Measurements from ENCODE around the gene F7. TPM values are rescaled to one million over a fixed set of nuclear protein-coding genes. Genes with fewer than 3 reads are reported as not detected.

Gene F7
- total and polyA plus RNA-seq, 2 donors (not counting 1 experiment from before 2014, with no cell fraction given): not detected

DNA sequence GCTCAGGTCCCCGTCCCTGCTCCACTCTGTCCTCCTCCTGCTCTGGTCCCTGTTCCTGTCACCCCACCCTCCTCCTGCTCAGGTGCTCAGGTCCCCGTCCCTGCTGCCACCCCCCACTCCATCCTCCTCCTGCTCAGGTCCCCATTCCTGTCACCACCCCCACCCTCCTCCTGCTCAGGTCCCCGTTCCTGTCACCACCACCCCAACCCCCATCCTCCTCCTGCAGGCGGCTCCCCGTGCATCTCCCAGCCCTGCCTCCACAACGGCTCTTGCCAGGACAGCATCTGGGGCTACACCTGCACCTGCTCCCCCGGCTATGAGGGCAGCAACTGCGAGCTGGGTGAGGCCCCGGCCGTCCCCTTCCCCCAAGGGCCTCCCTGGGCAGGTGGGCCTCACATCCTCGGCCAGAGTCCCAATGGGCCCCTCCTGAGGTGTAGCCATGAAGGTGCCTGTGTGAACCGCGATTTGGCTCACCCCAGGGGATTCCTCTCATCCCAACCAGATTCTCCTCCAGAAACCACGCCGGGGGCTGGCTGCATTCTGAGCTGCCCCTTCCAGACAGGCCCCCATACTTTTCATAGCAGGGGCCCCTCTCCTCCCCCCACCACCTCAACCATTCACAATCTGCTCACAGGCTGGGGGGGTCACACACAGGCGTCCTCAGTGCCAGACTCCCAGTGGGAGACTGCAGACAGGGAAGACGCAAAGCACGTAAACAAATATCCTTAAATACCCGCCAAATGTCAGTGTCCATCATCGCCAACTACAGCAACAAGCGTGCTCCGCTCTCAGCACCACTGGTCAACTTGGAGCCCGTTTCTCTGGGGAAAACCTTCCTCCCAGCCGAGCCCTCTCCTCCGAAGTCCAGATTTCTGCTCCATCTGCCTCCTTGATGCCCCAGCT, 57.4 kb downstream of the F7 start:
- Histone ChIP-seq H3K36me3 (ENCODE audit: control insufficient read depth, insufficient read depth, low read length) (no peaks in the 10 kb centered on the region), H3K79me2 (ENCODE audit: control insufficient read depth, insufficient read depth, low read length) (no peaks in the 10 kb centered on the region), H3K4me3 (replicated peaks in 1 of 4; ENCODE audit: control extremely low read depth in 1 of 4, insufficient read depth in 1 of 4, low read depth in 3 of 4, low read length in 4 of 4) (no peak overlapping the region), H3K9me3 (ENCODE audit: control insufficient read depth, insufficient read depth, low read depth, low read length) (no peaks in the 10 kb centered on the region), H3K4me1 (ENCODE audit: control insufficient read depth, extremely low read depth, insufficient read depth, low read length) (peaks cover 2% of the 10 kb centered on the region), H3K4me2 (ENCODE audit: extremely low read depth, insufficient read depth, low read length) (peak overlapping the region; percentile 15), H4K20me1 (ENCODE audit: control insufficient read depth, extremely low read depth, insufficient read depth, low read length) (no peaks in the 10 kb centered on the region), H3K27ac (ENCODE audit: insufficient read depth, low read length) (no peak overlapping the region), H2AFZ (ENCODE audit: low read length) (no peak overlapping the region), H3K9ac (ENCODE audit: insufficient read depth, low read length) (no peak overlapping the region), H3K27me3 (ENCODE audit: control insufficient read depth, insufficient read depth, low read length) (no peaks in the 10 kb centered on the region)
- TF ChIP-seq EZH2 (IDR thresholded peaks at IDR 0.05; ENCODE audit: low read length, missing control alignments) (no peak), CTCF (conservative IDR thresholded peaks at IDR 0.05 in 1 of 2, IDR thresholded peaks at IDR 0.05 in 1 of 2; ENCODE audit: low read depth in 1 of 2, low read length in 2 of 2) (no peak)
- no peak for DNase-seq (ENCODE audit: low read depth in 2 of 2)

- H3K4me1 ChIP-seq (ENCODE audit: control insufficient read depth, extremely low read depth, insufficient read depth, low read length): peaks cover 2% of the 10 kb centered on the region
- no peaks in the 10 kb centered on the region for H4K20me1 ChIP-seq (ENCODE audit: control insufficient read depth, extremely low read depth, insufficient read depth, low read length)
- H3K4me3 ChIP-seq (replicated peaks in 1 of 4; ENCODE audit: control extremely low read depth in 1 of 4, insufficient read depth in 1 of 4, low read depth in 3 of 4, low read length in 4 of 4): no peak overlapping the region
- H3K36me3 ChIP-seq (ENCODE audit: control insufficient read depth, insufficient read depth, low read length): peaks cover 2% of the 10 kb centered on the region
- TF ChIP-seq CTCF (conservative IDR thresholded peaks at IDR 0.05 in 1 of 2, IDR thresholded peaks at IDR 0.05 in 1 of 2; ENCODE audit: low read depth in 1 of 2, low read length in 2 of 2) (no peak), EZH2 (IDR thresholded peaks at IDR 0.05; ENCODE audit: low read length, missing control alignments) (no peak)
- no peak overlapping the region for H3K4me2 ChIP-seq (ENCODE audit: extremely low read depth, insufficient read depth, low read length)
- no peaks in the 10 kb centered on the region for H3K27me3 ChIP-seq (ENCODE audit: control insufficient read depth, insufficient read depth, low read length)
- no peak overlapping the region for H3K9ac ChIP-seq (ENCODE audit: insufficient read depth, low read length)
- H3K27ac ChIP-seq (ENCODE audit: insufficient read depth, low read length): no peak overlapping the region
- no peak for DNase-seq (ENCODE audit: low read depth in 2 of 2)
- H3K79me2 ChIP-seq (ENCODE audit: control insufficient read depth, insufficient read depth, low read length): no peaks in the 10 kb centered on the region
- H3K9me3 ChIP-seq (ENCODE audit: control insufficient read depth, insufficient read depth, low read depth, low read length): no peaks in the 10 kb centered on the region
- no peak overlapping the region for H2AFZ ChIP-seq (ENCODE audit: low read length)
Observed at GRCh38 chr13:113164492-113164891, 58.9 kb downstream of the F7 start.

DNA sequence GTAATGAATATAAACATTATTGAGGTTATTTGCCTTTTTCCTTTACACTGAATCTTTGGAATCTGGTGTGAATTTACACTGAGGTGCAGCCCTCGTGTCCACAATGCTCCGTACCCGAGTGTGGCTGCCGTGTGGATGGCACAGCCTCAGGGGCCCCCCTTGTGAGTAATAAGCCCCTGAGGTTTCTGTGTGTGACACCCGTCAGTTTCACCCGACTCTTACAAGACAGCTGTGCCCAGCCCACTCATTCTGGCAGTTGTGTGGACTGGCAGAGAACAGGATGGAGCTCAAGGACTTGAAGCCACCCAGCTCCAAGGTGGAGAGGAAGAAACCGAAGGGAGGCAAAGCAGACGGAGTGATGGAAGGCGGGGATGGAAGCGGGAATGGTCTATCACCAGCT, 60.7 kb downstream of the F7 start:
- TF ChIP-seq EZH2 (IDR thresholded peaks at IDR 0.05; ENCODE audit: low read length, missing control alignments): no peak
- TF ChIP-seq CTCF (conservative IDR thresholded peaks at IDR 0.05 in 1 of 2, IDR thresholded peaks at IDR 0.05 in 1 of 2; ENCODE audit: low read depth in 1 of 2, low read length in 2 of 2): no peak

More for the DNA sequence above, 60.7 kb downstream of the F7 start:
- Histone ChIP-seq H2AFZ (ENCODE audit: low read length) (no peak overlapping the region), H3K36me3 (ENCODE audit: control insufficient read depth, insufficient read depth, low read length) (peaks cover 2% of the 10 kb centered on the region), H4K20me1 (ENCODE audit: control insufficient read depth, extremely low read depth, insufficient read depth, low read length) (no peaks in the 10 kb centered on the region), H3K9ac (ENCODE audit: insufficient read depth, low read length) (no peak overlapping the region), H3K9me3 (ENCODE audit: control insufficient read depth, insufficient read depth, low read depth, low read length) (no peaks in the 10 kb centered on the region), H3K4me3 (replicated peaks in 1 of 4; ENCODE audit: control extremely low read depth in 1 of 4, insufficient read depth in 1 of 4, low read depth in 3 of 4, low read length in 4 of 4) (no peak overlapping the region), H3K4me1 (ENCODE audit: control insufficient read depth, extremely low read depth, insufficient read depth, low read length) (peaks cover 2% of the 10 kb centered on the region), H3K4me2 (ENCODE audit: extremely low read depth, insufficient read depth, low read length) (no peak overlapping the region), H3K27me3 (ENCODE audit: control insufficient read depth, insufficient read depth, low read length) (no peaks in the 10 kb centered on the region), H3K79me2 (ENCODE audit: control insufficient read depth, insufficient read depth, low read length) (no peaks in the 10 kb centered on the region), H3K27ac (ENCODE audit: insufficient read depth, low read length) (no peak overlapping the region)
- DNase-seq (ENCODE audit: low read depth in 2 of 2): no peak

All from fibroblast of lung (primary cell).